Peyer's patch (tissue), 4 donors: ENCODE data around the gene STK24.

Experiments
- POLR2A ChIP-seq, 2 donors: fragments of 450-650 bp; IDR thresholded peaks; one replicate each; pipeline ENCODE4 v1.5.1; 2017; ENCODE audit warnings: antibody characterized with exemption in 2 of 2, mild to moderate bottlenecking in 2 of 2, moderate library complexity in 2 of 2
- TF ChIP-seq, protein P1 (sequence below), 6 experiments: fragments of 450-650 bp in 4 of 6; fragments of 200-600 bp in 2 of 6; sonication (generic) in 1 of 6; IDR thresholded peaks; one replicate each; pipeline ENCODE4 v1.5.1; 2017 to 2019; ENCODE audit warnings: antibody characterized with exemption in 6 of 6, mild to moderate bottlenecking in 3 of 6, moderate library complexity in 1 of 6

GRCh38 chr13:98405107-98405571 lies 171.8 kb downstream of the STK24 start:
- TF ChIP-seq, protein P1, sequence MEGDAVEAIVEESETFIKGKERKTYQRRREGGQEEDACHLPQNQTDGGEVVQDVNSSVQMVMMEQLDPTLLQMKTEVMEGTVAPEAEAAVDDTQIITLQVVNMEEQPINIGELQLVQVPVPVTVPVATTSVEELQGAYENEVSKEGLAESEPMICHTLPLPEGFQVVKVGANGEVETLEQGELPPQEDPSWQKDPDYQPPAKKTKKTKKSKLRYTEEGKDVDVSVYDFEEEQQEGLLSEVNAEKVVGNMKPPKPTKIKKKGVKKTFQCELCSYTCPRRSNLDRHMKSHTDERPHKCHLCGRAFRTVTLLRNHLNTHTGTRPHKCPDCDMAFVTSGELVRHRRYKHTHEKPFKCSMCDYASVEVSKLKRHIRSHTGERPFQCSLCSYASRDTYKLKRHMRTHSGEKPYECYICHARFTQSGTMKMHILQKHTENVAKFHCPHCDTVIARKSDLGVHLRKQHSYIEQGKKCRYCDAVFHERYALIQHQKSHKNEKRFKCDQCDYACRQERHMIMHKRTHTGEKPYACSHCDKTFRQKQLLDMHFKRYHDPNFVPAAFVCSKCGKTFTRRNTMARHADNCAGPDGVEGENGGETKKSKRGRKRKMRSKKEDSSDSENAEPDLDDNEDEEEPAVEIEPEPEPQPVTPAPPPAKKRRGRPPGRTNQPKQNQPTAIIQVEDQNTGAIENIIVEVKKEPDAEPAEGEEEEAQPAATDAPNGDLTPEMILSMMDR (IDR thresholded peaks at IDR 0.05): no peak
- no peak for TF ChIP-seq POLR2A (IDR thresholded peaks at IDR 0.05)
